Transverse colon (tissue), 4 donors: ENCODE results near the gene POU4F2. TPM values are rescaled to one million over a fixed set of nuclear protein-coding genes. Genes with fewer than 3 reads are reported as not detected.
A peak's percentile ranks its signal among the peaks of the same experiment; 100 is the strongest.

Source experiments
- DNase-seq: peaks from one replicate; pipeline ENCODE4 v3.0.0-alpha.2; 2019
- H3K27ac ChIP-seq, 4 donors: fragments of 200-600 bp; sonication (generic); 2 replicates each; pipeline ENCODE4 v1.5.1; 2016 to 2018; ENCODE audit warnings: inconsistent platforms in 4 of 4
- H3K27me3 ChIP-seq: fragments of 200-600 bp; sonication (generic); 2 replicates; pipeline ENCODE4 v1.5.1; 2017; ENCODE audit warnings: inconsistent platforms
- H3K36me3 ChIP-seq, 4 donors: fragments of 200-600 bp; sonication (generic); 2 replicates each; pipeline ENCODE4 v1.5.1; 2017 to 2019; ENCODE audit warnings: inconsistent platforms in 4 of 4
- H3K4me1 ChIP-seq, 4 donors: fragments of 200-600 bp; sonication (generic); 2 replicates each; pipeline ENCODE4 v1.5.1; 2017 to 2020; ENCODE audit warnings: inconsistent platforms in 4 of 4
- H3K4me3 ChIP-seq, 4 donors: fragments of 200-600 bp; sonication (generic); 1 replicate in 1 of 4; 2 replicates in 3 of 4; pipeline versions ENCODE4 v1.5.1 to v1.6.1; 2017 to 2019; ENCODE audit warnings: inconsistent platforms in 4 of 4
- H3K9me3 ChIP-seq, 2 donors: fragments of 200-600 bp; sonication (generic); 2 replicates each; pipeline ENCODE4 v1.5.1; 2017 to 2019; ENCODE audit warnings: inconsistent platforms in 2 of 2
- EP300 ChIP-seq: sonication (generic); formaldehyde crosslinking; IDR thresholded peaks from one replicate; pipeline ENCODE4 v1.6.1; 2017; ENCODE audit warnings: antibody characterized with exemption, low read depth
- POLR2A ChIP-seq: fragments of 450-650 bp; IDR thresholded peaks from one replicate; pipeline ENCODE4 v1.6.1; 2016; ENCODE audit warnings: antibody characterized with exemption, mild to moderate bottlenecking, moderate library complexity
- POLR2AphosphoS5 ChIP-seq, 3 donors: sonication (generic); formaldehyde crosslinking; IDR thresholded peaks; one replicate each; pipeline ENCODE4 v1.6.1; 2016; ENCODE audit warnings: antibody characterized with exemption in 3 of 3
- WGBS, 2 donors: methylation state at CpG; one replicate each; pipeline ENCODE4 v1.1.5; 2018; ENCODE audit warnings: low coverage in 1 of 2; 5-methylcytosine and 5-hydroxymethylcytosine counted together
- in situ Hi-C, 4 donors: fragments of 200-750 bp; cut with MboI; loops; one replicate each; pipeline versions ENCODE4 v1.15.0 to v1.15.1; 2017; ENCODE audit warnings: low sequenced_read_pairs in 3 of 4, low pct_ligation_motif_present in 1 of 4, low pct_unique_long_range_greater_than_20kb in 1 of 4
- intact Hi-C: fragments of 100-400 bp; cut with DNase I; formaldehyde crosslinking; loops from one replicate; pipeline ENCODE4 v1.15.1; 2023; ENCODE audit warnings: low total_unique reads
- total RNA-seq, 4 donors: library from RNA; depleted of rRNA; stranded (reverse); fragments of >200 nt; gene quantifications; one replicate each; pipeline ENCODE4 v1.1.0, GENCODE V29; 2016
- TF ChIP-seq, protein P1 (sequence below), 5 experiments: fragments of 200-600 bp in 3 of 5; fragments of 450-650 bp in 2 of 5; sonication (generic) in 3 of 5; IDR thresholded peaks; 1 replicate in 2 of 5; 2 replicates in 3 of 5; pipeline ENCODE4 v1.5.1; 2016 to 2017; ENCODE audit warnings: antibody characterized with exemption in 5 of 5, inconsistent platforms in 3 of 5, mild to moderate bottlenecking in 2 of 5, moderate library complexity in 1 of 5

POU4F2 gene, protein sequence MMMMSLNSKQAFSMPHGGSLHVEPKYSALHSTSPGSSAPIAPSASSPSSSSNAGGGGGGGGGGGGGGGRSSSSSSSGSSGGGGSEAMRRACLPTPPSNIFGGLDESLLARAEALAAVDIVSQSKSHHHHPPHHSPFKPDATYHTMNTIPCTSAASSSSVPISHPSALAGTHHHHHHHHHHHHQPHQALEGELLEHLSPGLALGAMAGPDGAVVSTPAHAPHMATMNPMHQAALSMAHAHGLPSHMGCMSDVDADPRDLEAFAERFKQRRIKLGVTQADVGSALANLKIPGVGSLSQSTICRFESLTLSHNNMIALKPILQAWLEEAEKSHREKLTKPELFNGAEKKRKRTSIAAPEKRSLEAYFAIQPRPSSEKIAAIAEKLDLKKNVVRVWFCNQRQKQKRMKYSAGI
- not detected for total RNA-seq

DNA sequence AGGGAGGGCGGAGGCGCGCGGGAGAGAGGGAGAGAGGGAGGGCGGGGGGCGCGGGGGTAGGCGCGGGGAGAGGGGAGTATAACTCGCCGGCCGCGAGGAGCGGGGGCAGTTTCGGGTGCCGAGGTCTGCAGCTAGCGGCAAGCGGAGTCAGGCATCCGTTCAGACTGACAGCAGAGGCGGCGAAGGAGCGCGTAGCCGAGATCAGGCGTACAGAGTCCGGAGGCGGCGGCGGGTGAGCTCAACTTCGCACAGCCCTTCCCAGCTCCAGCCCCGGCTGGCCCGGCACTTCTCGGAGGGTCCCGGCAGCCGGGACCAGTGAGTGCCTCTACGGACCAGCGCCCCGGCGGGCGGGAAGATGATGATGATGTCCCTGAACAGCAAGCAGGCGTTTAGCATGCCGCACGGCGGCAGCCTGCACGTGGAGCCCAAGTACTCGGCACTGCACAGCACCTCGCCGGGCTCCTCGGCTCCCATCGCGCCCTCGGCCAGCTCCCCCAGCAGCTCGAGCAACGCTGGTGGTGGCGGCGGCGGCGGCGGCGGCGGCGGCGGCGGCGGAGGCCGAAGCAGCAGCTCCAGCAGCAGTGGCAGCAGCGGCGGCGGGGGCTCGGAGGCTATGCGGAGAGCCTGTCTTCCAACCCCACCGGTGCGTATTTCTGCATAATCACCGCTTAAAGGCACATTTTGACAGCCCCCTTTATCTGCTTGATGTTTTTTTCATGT lies at the start of gene POU4F2:
TSS of gene POU4F2 (plus strand) at position 108 of the 720 bp plus-strand sequence. CDS start at position 356, 248 bp downstream.
- 13% methylated on average over 54 of the region's 74 CpGs; no CpG with 5 or more reads in 1 of the 2 donors for WGBS, 2 donors
- no peak within 1 kb of the TSS for H3K27ac ChIP-seq
- peaks cover 0 to 15% (median 7%) of the 10 kb centered on the region in 4 donors for H3K4me1 ChIP-seq
- peaks cover 100% of the 10 kb centered on the region for H3K27me3 ChIP-seq
- intact Hi-C loops (no loop called here), in situ Hi-C loops (no loop called here)
- no peaks in the 10 kb centered on the region for H3K36me3 ChIP-seq
- no peak for DNase-seq
- H3K4me3 ChIP-seq, result peak within 1 kb of the TSS in 1 of 4 donors; percentile 23
- no peak for TF ChIP-seq POLR2A
- TF ChIP-seq, protein P1, sequence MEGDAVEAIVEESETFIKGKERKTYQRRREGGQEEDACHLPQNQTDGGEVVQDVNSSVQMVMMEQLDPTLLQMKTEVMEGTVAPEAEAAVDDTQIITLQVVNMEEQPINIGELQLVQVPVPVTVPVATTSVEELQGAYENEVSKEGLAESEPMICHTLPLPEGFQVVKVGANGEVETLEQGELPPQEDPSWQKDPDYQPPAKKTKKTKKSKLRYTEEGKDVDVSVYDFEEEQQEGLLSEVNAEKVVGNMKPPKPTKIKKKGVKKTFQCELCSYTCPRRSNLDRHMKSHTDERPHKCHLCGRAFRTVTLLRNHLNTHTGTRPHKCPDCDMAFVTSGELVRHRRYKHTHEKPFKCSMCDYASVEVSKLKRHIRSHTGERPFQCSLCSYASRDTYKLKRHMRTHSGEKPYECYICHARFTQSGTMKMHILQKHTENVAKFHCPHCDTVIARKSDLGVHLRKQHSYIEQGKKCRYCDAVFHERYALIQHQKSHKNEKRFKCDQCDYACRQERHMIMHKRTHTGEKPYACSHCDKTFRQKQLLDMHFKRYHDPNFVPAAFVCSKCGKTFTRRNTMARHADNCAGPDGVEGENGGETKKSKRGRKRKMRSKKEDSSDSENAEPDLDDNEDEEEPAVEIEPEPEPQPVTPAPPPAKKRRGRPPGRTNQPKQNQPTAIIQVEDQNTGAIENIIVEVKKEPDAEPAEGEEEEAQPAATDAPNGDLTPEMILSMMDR (IDR thresholded peaks at IDR 0.05), result no peak
- no peak for TF ChIP-seq EP300
- no peak for TF ChIP-seq POLR2AphosphoS5 (IDR thresholded peaks at IDR 0.05)
- H3K9me3 ChIP-seq, result peaks cover 0 to 3% of the 10 kb centered on the region in 2 donors

DNA sequence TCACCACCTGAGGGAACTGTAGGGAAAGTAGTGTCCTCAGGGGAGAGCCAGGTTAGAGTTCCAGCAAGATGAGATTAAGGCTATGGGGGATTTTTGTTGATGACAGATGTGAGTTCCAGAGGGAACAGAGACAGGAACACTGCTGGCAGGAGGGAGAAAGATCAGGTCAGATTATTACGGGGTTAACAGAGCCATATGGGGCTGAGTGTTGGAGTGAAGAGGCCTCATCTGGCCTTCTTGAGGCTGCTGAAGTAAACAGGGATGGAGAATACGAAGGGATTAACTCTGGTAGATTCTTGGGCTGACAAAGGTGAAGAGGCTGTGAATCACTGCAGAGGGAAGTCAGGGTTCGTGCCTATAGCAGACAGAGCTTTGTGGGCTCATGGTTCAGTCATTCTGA lies 47.9 kb upstream of the POU4F2 start:
- intact Hi-C loops, result no loop called here
- 47 to 58% methylated on average over 2 to 3 of the region's 3 CpGs for WGBS, 2 donors

DNA sequence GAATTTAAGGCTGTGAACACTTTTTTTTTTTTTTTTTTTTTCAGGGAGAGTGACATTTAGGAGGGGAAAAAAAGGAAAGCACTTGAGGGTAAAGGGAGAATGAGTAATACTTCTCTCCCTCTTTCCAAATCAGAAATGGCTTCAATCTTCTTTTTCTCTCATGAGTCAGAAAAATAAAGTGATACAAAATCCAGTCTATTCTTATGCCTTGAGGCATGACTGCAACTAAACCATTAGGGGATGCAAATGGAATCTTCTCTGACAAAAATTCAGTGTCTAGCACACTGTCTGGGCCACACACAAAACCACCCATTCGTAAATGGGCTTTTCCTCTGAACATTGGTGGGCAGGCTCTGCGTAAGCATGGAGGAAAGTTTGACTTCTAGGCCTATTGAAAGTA lies 46.7 kb upstream of the POU4F2 start:
- WGBS, 2 donors, result 77 to 88% methylated on average over 2 of the region's 2 CpGs
- intact Hi-C loops, result no loop called here
- Histone ChIP-seq H3K4me3 (no peak overlapping the region), H3K27me3 (no peaks in the 10 kb centered on the region), H3K9me3 (peaks cover 0 to 3% of the 10 kb centered on the region in 2 donors), H3K36me3 (no peaks in the 10 kb centered on the region), H3K27ac (no peak overlapping the region), H3K4me1 (no peaks in the 10 kb centered on the region)
- in situ Hi-C loops, result no loop called here
- no peak for DNase-seq
- TF ChIP-seq, protein P1 (IDR thresholded peaks at IDR 0.05), result no peak
- TF ChIP-seq POLR2A, result no peak
- TF ChIP-seq EP300, result no peak
- no peak for TF ChIP-seq POLR2AphosphoS5 (IDR thresholded peaks at IDR 0.05)

More for the DNA sequence above, 47.9 kb upstream of the POU4F2 start:
- H3K36me3 ChIP-seq, result no peaks in the 10 kb centered on the region
- in situ Hi-C loops, result no loop called here
- TF ChIP-seq POLR2AphosphoS5 (IDR thresholded peaks at IDR 0.05), result no peak
- TF ChIP-seq, protein P1 (IDR thresholded peaks at IDR 0.05), result no peak
- no peak for TF ChIP-seq EP300
- TF ChIP-seq POLR2A, result no peak
- H3K9me3 ChIP-seq, result peaks cover 0 to 3% of the 10 kb centered on the region in 2 donors
- H3K4me3 ChIP-seq, result no peak overlapping the region
- no peak overlapping the region for H3K27ac ChIP-seq
- no peak for DNase-seq
- H3K4me1 ChIP-seq, result no peaks in the 10 kb centered on the region
- no peaks in the 10 kb centered on the region for H3K27me3 ChIP-seq

DNA sequence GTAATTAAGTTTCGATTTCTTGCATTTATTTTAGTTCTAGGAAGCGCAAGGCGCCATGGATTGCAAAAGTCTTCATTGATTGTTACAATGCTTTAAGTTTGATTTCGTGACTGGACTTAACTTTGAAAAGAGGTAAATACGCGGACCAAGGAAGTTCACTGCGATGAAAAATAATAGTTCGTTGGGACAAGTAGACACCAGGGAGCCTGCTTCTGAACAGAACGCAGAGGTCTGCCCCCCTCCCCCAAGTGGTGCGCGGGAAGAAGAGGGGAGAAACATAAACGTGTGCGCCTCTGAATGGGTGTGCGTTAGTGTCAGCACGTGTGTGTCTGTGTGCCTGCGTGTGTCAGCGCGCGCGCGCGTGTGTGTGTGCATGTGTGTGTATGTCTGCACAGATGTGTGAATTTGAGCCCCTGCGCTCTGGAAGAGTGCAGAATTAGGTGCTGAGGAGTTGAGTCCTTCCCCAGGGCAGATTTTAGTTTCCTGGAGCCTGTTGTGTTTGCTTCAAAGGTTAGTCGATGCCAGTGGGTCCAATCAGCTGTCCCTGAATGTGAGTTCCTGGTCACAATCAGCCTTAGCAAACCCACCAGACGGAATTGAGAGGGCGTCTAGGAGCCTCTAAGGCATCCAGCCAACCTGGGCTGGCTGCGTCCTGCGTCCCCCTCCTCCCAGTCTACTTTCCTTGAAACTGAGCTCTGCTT lies 5.8 kb upstream of the POU4F2 start:
- no peaks in the 10 kb centered on the region for H3K9me3 ChIP-seq
- 22 to 29% methylated on average over 7 to 28 of the region's 28 CpGs for WGBS, 2 donors
- peaks cover 0 to 4% (median 0%) of the 10 kb centered on the region in 4 donors for H3K4me1 ChIP-seq
- H3K27ac ChIP-seq, result no peak overlapping the region
- H3K36me3 ChIP-seq, result no peaks in the 10 kb centered on the region
- TF ChIP-seq EP300 (no peak), POLR2AphosphoS5 (IDR thresholded peaks at IDR 0.05) (no peak), POLR2A (no peak)
- TF ChIP-seq, protein P1 (IDR thresholded peaks at IDR 0.05), result no peak
- H3K27me3 ChIP-seq, result peaks cover 85% of the 10 kb centered on the region
- no peak overlapping the region for H3K4me3 ChIP-seq
- intact Hi-C loops, result no loop called here
- no peak for DNase-seq
- in situ Hi-C loops, result no loop called here
